PC-9 (cell line): ENCODE data around the gene ACAD11.

Experiments used
- CTCF ChIP-seq: fragments of 200-600 bp; sonication (generic); conservative IDR thresholded peaks from 2 replicates; pipeline ENCODE4 v1.6.1; 2017; ENCODE audit warnings: mixed run types, antibody characterized with exemption, mild to moderate bottlenecking, moderate library complexity
- EZH2 ChIP-seq: fragments of 200-600 bp; sonication (generic); IDR thresholded peaks from 2 replicates; pipeline ENCODE4 v1.8.0; 2017; ENCODE audit warnings: antibody characterized with exemption, low read depth

- no peak for TF ChIP-seq EZH2
- no peak for TF ChIP-seq CTCF
Observed at GRCh38 chr3:132703733-132704132, 44.1 kb upstream of the ACAD11 start.
